Fibroblast of the aortic adventitia (primary cell): Measurements from ENCODE around the gene UPF3A. TPM values are rescaled to one million over a fixed set of nuclear protein-coding genes. Genes with fewer than 3 reads are reported as not detected.

Experiments used
- small RNA-seq: library from RNA; depleted of rRNA; stranded (forward); fragments of <200 nt; gene quantifications from one replicate; pipeline ENCODE3, GENCODE V24; 2012
- total RNA-seq: library from RNA; depleted of rRNA; stranded (reverse); fragments of >200 nt; gene quantifications from 2 replicates; pipeline ENCODE4 v1.2.3, GENCODE V29; 2012; ENCODE audit warnings: low replicate concordance

Gene UPF3A
- total RNA-seq, 1 donor = 32.1 TPM

Small RNAs within 50 kb of the gene (small RNA-seq; reads per million reads assigned to genes)
- gene MIR4502 (not detected), gene MIR548AR (not detected)

Other genes with a start within 250 kb of the UPF3A start
- 14.0 and 36.1 TPM in 2 replicates for gene RASA3, start 149.0 kb upstream of the UPF3A start, total RNA-seq
- not detected in 2 replicates for gene CFAP97D2, start 102.3 kb upstream of the UPF3A start, total RNA-seq
- gene CDC16, start 46.7 kb upstream of the UPF3A start, total RNA-seq = 60.6 and 81.3 TPM in 2 replicates
- 9.3 and 22.5 TPM in 2 replicates for gene CHAMP1, start 32.9 kb downstream of the UPF3A start, total RNA-seq